DND-41 (cell line): ENCODE data around the gene GARNL3.

Experiments used
- EZH2 ChIP-seq: IDR thresholded peaks from 3 replicates; pipeline ENCODE4 v1.6.1; 2012; ENCODE audit warnings: borderline replicate concordance, low read depth, mild to moderate bottlenecking, moderate library complexity, low read length, inconsistent platforms; ENCODE audit not compliant: severe bottlenecking
- TF ChIP-seq, protein P1 (sequence below): IDR thresholded peaks from 2 replicates; pipeline ENCODE4 v1.5.1; 2012; ENCODE audit warnings: borderline replicate concordance, low read length, moderate library complexity, mild to moderate bottlenecking; ENCODE audit not compliant: poor library complexity, severe bottlenecking; ENCODE audit errors: extremely low read depth

DNA sequence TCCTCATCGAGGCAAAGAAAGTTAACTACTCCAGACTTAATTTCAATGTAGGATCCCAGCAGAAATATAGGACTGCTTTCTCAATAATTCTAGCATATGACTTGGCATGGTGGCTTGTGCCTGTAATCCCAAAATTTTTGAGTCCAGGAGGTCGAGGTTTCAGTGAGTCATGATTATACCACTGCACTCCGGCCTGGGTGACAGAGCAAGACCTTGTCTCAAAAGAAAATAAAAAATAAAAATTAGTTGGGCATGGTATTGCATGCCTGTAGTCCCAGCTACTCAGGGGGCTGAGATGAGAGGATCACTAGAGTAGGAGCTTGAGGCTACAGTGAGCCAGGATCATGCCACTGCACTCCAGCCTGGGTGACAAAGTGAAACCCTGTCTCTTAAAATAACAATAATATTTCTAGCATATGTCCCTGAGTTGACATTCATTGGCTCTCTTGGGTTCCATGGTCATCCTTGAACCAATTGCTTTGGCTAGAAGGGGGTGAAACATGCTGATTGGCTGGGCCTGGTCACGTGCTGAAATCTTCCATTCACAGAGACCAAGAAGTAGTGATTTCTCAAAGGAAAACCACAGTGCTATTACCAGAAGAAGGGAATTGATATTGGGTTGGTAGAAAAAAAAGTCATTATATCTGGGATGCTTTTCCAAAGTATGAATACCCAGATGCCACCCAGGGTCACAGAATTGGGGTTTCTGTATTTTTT lies 31.6 kb upstream of the GARNL3 start:
- TF ChIP-seq EZH2: no peak
- TF ChIP-seq, protein P1, sequence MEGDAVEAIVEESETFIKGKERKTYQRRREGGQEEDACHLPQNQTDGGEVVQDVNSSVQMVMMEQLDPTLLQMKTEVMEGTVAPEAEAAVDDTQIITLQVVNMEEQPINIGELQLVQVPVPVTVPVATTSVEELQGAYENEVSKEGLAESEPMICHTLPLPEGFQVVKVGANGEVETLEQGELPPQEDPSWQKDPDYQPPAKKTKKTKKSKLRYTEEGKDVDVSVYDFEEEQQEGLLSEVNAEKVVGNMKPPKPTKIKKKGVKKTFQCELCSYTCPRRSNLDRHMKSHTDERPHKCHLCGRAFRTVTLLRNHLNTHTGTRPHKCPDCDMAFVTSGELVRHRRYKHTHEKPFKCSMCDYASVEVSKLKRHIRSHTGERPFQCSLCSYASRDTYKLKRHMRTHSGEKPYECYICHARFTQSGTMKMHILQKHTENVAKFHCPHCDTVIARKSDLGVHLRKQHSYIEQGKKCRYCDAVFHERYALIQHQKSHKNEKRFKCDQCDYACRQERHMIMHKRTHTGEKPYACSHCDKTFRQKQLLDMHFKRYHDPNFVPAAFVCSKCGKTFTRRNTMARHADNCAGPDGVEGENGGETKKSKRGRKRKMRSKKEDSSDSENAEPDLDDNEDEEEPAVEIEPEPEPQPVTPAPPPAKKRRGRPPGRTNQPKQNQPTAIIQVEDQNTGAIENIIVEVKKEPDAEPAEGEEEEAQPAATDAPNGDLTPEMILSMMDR: no peak
